K562 (cell line): ENCODE measurements around the gene CIB2. TPM values are rescaled to one million over a fixed set of nuclear protein-coding genes. Genes with fewer than 3 reads are reported as not detected.

Experiments
- BDP1 ChIP-seq: IDR thresholded peaks from 3 replicates; pipeline ENCODE4 v1.6.1; 2011; ENCODE audit not compliant: insufficient read length, insufficient read depth
- BRD9 ChIP-seq: fragments of 450-650 bp; IDR thresholded peaks from 2 replicates; pipeline ENCODE4 v1.6.1; 2018; ENCODE audit warnings: low read depth; ENCODE audit not compliant: partially characterized antibody
- CCAR2 ChIP-seq: fragments of 200-400 bp; formaldehyde crosslinking; IDR thresholded peaks from 2 replicates; pipeline ENCODE4 v1.6.1; 2017; ENCODE audit warnings: mild to moderate bottlenecking, low read depth, low read length
- CTCF ChIP-seq, 3 experiments: IDR thresholded peaks in 2 of 3; conservative IDR thresholded peaks in 1 of 3; 2 replicates each; pipeline ENCODE4 v1.5.1; 2011 to 2012; ENCODE audit warnings: low read length in 3 of 3, mild to moderate bottlenecking in 3 of 3, control low read depth in 2 of 3, improper control_type of control experiment in 1 of 3, inconsistent platforms in 1 of 3, low read depth in 1 of 3, mixed read lengths in 1 of 3, moderate library complexity in 1 of 3; ENCODE audit not compliant: insufficient read depth in 2 of 3
- GATA2 ChIP-seq: sonication (generic); formaldehyde crosslinking; IDR thresholded peaks from 2 replicates; pipeline ENCODE4 v1.4.0; 2020; ENCODE audit warnings: mild to moderate bottlenecking, missing genetic modification reagents
- GTF2E2 ChIP-seq: fragments of 200-800 bp; sonication (Bioruptor generic); IDR thresholded peaks from 2 replicates; pipeline ENCODE4 v1.6.1; 2016; ENCODE audit warnings: missing genetic modification characterization, missing compliant biosample characterization
- HMGXB4 ChIP-seq: sonication (generic); formaldehyde crosslinking; IDR thresholded peaks from 2 replicates; pipeline ENCODE4 v1.8.1; 2023; ENCODE audit warnings: mild to moderate bottlenecking, missing genetic modification reagents
- ILF3 ChIP-seq: fragments of 450-650 bp; IDR thresholded peaks from 2 replicates; pipeline ENCODE4 v1.6.1; 2018; ENCODE audit warnings: antibody characterized with exemption, mild to moderate bottlenecking, moderate library complexity, borderline replicate concordance
- MCM7 ChIP-seq, 2 experiments: fragments of 450-650 bp; IDR thresholded peaks; 2 replicates each; pipeline ENCODE4 v1.6.1; 2016 to 2018
- NONO ChIP-seq, 2 experiments: fragments of 200-400 bp in 1 of 2; fragments of 450-650 bp in 1 of 2; formaldehyde crosslinking in 1 of 2; IDR thresholded peaks; 2 replicates each; pipeline ENCODE4 v1.6.1; 2017; ENCODE audit warnings: low read depth in 2 of 2, mild to moderate bottlenecking in 2 of 2, moderate library complexity in 2 of 2, low read length in 1 of 2
- PTBP1 ChIP-seq: fragments of 200-400 bp; formaldehyde crosslinking; IDR thresholded peaks from 2 replicates; pipeline ENCODE4 v1.6.1; 2017; ENCODE audit warnings: low read depth, low read length
- RB1 ChIP-seq: fragments of 450-650 bp; IDR thresholded peaks from 2 replicates; pipeline ENCODE4 v1.6.1; 2017; ENCODE audit warnings: low read depth, mild to moderate bottlenecking
- RFX7 ChIP-seq: fragments of 250-450 bp; sonication (Bioruptor Pico); IDR thresholded peaks from 2 replicates; pipeline ENCODE4 v1.5.1; 2021; ENCODE audit warnings: mild to moderate bottlenecking
- SFPQ ChIP-seq: fragments of 200-400 bp; formaldehyde crosslinking; IDR thresholded peaks from 2 replicates; pipeline ENCODE4 v1.6.1; 2017; ENCODE audit warnings: mild to moderate bottlenecking, low read depth, low read length, moderate library complexity
- TBL1XR1 ChIP-seq, 2 experiments: IDR thresholded peaks; 2 replicates each; pipeline ENCODE4 v1.6.1; 2012; ENCODE audit warnings: improper control_type of control experiment in 2 of 2, low read length in 2 of 2, mild to moderate bottlenecking in 1 of 2
- TFAP4 ChIP-seq: sonication (generic); formaldehyde crosslinking; IDR thresholded peaks from 2 replicates; pipeline ENCODE4 v1.8.0; 2022; ENCODE audit warnings: missing genetic modification reagents, mild to moderate bottlenecking, moderate library complexity, borderline replicate concordance
- ZNF253 ChIP-seq: fragments of 250-450 bp; sonication (Bioruptor Pico); conservative IDR thresholded peaks from 2 replicates; pipeline ENCODE4 v1.6.1; 2021; ENCODE audit warnings: mild to moderate bottlenecking
- polyA plus RNA-seq, 8 experiments: library from polyadenylated mRNA; depleted of rRNA in 4 of 8; stranded (reverse) in 5 of 8; unstranded in 3 of 8; fragments of >200 nt; fragmentation: Nextera tagmentation in 2 of 8; fragmentation: Illumina TruSeq in 1 of 8; extraction: Ambion mirVana in 2 of 8; extraction: Trizol in 1 of 8; gene quantifications; 2 replicates each; pipeline versions ENCODE4 v1.2.1 to v1.2.3, GENCODE V29; 2011 to 2014; ENCODE audit warnings: inconsistent platforms in 1 of 8, missing spikeins in 1 of 8
- total RNA-seq, 7 experiments: library from RNA; depleted of rRNA in 6 of 7; stranded (reverse); fragments of >200 nt in 6 of 7; fragmentation: Illumina TruSeq in 2 of 7; extraction: Trizol in 2 of 7; gene quantifications; 2 replicates each; pipeline versions ENCODE4 v1.2.1 to v1.2.3, GENCODE V29; 2011 to 2021; ENCODE audit warnings: low replicate concordance in 1 of 7
- TF ChIP-seq, protein P1 (sequence below): fragments of 150-350 bp; IDR thresholded peaks from 2 replicates; pipeline ENCODE4 v1.6.1; 2014; ENCODE audit warnings: low read depth, mild to moderate bottlenecking, low read length, borderline replicate concordance

CIB2 gene
- total and polyA plus RNA-seq, 9 of the 15 experiments (the other 6 are each of a cell fraction or from before 2014, with no cell fraction given) = 1.5 to 37.4 (median 19.4) TPM

DNA sequence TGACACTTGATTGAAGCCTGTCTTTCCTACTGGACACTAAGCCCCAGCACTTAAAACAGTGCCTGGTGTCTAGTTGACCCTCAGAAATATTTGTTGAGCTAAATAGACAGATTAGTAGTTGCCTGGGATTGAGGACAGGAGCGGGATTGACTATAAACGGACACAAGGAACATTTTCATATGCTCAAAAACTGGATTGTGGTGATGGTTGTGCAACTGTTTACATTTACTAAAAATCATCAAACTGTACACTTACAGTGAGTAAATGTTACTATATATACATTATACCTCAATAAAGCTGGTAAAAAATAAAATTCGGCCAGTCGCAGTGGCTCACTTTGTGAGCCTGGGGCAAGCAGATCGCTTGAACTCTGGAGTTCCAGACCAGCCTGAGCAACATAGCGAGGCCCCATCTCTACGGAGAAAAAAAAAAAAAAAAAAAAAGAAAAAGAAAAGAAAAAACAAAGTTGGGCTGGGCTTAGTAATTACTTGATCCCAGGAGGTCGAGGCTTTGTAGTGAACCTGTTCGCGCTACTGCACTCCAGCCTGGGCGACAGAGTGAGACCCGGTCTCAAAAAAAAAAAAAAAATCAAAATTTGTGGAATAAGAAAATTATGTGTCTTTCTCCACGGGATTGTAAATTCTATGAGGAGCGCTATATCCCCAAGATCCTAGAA, 17.3 kb upstream of the CIB2 start (continued):
- TF ChIP-seq BDP1 (no peak), SFPQ (no peak), GATA2 (CRISPR knock-in tag) (no peak), CTCF (IDR thresholded peaks at IDR 0.05 in 2 of 3, conservative IDR thresholded peaks at IDR 0.05 in 1 of 3; ENCODE audit: insufficient read depth in 2 of 3, low read depth in 1 of 3, low read length in 3 of 3) (no peak), TBL1XR1 (IDR thresholded peaks at IDR 0.05; ENCODE audit: low read length in 2 of 2) (no peak), MCM7 (IDR thresholded peaks at IDR 0.05) (no peak), CCAR2 (no peak), PTBP1 (no peak), NONO (IDR thresholded peaks at IDR 0.05; ENCODE audit: low read depth in 2 of 2, low read length in 1 of 2) (no peak), RB1 (no peak), RFX7 (CRISPR knock-in tag) (no peak), GTF2E2 (tag) (0 out of 2 replicates have a peak, but pooled peaks have one; percentile 36), ZNF253 (CRISPR knock-in tag) (no peak), BRD9 (peak; percentile 51), TFAP4 (no peak), HMGXB4 (no peak), ILF3 (no peak)
- TF ChIP-seq, protein P1, sequence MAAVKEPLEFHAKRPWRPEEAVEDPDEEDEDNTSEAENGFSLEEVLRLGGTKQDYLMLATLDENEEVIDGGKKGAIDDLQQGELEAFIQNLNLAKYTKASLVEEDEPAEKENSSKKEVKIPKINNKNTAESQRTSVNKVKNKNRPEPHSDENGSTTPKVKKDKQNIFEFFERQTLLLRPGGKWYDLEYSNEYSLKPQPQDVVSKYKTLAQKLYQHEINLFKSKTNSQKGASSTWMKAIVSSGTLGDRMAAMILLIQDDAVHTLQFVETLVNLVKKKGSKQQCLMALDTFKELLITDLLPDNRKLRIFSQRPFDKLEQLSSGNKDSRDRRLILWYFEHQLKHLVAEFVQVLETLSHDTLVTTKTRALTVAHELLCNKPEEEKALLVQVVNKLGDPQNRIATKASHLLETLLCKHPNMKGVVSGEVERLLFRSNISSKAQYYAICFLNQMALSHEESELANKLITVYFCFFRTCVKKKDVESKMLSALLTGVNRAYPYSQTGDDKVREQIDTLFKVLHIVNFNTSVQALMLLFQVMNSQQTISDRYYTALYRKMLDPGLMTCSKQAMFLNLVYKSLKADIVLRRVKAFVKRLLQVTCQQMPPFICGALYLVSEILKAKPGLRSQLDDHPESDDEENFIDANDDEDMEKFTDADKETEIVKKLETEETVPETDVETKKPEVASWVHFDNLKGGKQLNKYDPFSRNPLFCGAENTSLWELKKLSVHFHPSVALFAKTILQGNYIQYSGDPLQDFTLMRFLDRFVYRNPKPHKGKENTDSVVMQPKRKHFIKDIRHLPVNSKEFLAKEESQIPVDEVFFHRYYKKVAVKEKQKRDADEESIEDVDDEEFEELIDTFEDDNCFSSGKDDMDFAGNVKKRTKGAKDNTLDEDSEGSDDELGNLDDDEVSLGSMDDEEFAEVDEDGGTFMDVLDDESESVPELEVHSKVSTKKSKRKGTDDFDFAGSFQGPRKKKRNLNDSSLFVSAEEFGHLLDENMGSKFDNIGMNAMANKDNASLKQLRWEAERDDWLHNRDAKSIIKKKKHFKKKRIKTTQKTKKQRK = no peak
